NCI-H2196 treated with DMSO at 0.1 percent for 48 hours (cell line): ENCODE data around the gene HIPK4.
"Not testable (repeated sequence)": the region's sequence is repeated elsewhere in the genome, so short reads cannot be mapped to it uniquely, and the experiment has no call there.

Experiments
- DNase-seq: peaks from one replicate; lab custom pipeline; 2025; ENCODE audit not compliant: unreplicated experiment; lab: John Stamatoyannopoulos, UW

The HIPK4 gene

GRCh38 chr19:40416918-40417642, 27.1 kb upstream of the HIPK4 start:
- no peak for DNase-seq

DNA sequence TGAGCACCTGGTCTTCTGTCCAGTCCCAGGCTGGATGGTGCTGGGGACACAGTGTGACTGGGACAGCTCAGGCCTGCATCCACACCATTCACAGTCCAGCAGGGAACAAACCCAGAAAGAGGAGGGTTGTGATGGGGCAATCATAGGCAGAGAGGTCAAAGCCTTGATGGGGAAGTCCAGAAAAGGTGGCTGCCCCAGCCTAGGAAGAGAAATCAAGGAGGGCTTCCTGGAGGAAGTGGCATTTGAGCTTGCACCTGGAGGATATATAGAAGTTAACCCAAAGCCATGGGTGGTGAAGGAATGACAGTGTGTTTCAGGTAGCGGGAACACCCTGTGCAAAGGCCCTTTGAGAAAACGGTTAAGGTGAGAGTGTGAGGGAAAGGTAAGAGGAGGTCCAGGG, 25.8 kb upstream of the HIPK4 start:
- DNase-seq: no peak

GRCh38 chr19:40414542-40415535, 24.9 kb upstream of the HIPK4 start:
- DNase-seq: no peak

- DNase-seq: no peak
These were observed 23.4 kb upstream of the HIPK4 start, which contains the start of gene PRX for GRCh38 chr19:40413291-40413845. Gene PRX, minus strand, starts transcription at chr19:40413378. Its CDS starts 5,446 bp downstream, at chr19:40407932.

- no peak for DNase-seq
These were observed 22.9 kb upstream of the HIPK4 start for GRCh38 chr19:40412866-40413265.

DNA sequence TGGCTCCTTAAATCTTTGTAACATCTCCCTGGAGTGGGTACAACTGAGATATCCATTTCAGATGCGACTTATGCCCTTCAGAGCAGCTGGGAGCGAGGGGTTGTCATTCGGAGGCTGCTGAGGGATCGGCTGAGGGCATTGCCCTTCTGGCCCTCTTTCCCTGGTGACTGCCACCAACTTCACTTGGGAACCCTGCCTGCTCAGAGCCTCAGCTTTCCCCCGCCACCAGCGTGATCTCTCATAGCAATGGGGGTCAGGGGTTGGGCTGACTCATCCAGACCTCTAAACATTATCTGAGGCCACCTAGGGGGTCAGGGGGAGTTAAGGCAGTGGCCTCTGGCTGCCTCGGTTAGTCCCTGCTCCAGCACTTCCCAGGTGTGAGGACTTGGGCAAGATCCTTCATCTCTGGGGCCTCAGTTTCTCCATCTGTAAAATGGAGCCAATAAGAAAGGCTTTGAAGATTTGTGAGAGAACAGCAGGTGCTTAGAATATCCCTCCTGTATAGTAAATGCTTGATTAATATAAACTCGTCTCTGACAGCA, 22.0 kb upstream of the HIPK4 start:
- DNase-seq: no peak

- no peak for DNase-seq
These were observed 21.3 kb upstream of the HIPK4 start for GRCh38 chr19:40411125-40411842.

DNA sequence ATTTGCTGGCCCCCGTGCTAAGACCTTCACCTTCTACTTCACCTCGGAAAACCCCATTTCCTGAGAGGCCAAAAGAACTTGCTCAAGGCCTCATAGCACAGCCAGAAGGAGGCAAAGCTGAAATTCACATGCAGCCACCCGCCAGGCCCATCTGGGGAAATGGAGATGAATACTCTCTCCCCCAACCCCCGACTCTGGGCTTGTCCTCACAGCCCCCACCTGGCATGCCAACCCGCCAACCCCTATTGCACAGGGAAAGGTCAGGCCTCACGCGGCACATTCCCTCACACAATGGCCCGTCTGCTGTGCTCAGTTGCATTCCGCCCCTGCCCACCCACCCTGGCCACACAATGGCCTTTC, 20.0 kb upstream of the HIPK4 start:
- no peak for DNase-seq

DNA sequence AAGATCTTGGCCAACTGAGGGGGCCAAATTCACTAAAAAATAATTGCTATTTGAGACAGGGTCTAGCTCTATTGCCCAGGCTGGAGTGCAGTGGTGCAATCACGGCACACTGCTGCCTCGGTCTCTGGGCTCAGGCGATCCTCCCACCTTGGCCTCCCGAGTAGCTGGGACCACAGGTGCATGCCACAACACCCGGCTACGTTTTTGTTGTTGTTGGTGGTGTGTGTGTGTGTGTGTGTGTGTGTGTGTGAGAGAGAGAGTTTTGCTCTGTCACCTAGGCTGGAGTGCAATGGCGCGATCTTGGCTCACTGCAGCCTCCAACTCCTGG, 18.6 kb upstream of the HIPK4 start:
- DNase-seq: not testable (repeated sequence)

DNA sequence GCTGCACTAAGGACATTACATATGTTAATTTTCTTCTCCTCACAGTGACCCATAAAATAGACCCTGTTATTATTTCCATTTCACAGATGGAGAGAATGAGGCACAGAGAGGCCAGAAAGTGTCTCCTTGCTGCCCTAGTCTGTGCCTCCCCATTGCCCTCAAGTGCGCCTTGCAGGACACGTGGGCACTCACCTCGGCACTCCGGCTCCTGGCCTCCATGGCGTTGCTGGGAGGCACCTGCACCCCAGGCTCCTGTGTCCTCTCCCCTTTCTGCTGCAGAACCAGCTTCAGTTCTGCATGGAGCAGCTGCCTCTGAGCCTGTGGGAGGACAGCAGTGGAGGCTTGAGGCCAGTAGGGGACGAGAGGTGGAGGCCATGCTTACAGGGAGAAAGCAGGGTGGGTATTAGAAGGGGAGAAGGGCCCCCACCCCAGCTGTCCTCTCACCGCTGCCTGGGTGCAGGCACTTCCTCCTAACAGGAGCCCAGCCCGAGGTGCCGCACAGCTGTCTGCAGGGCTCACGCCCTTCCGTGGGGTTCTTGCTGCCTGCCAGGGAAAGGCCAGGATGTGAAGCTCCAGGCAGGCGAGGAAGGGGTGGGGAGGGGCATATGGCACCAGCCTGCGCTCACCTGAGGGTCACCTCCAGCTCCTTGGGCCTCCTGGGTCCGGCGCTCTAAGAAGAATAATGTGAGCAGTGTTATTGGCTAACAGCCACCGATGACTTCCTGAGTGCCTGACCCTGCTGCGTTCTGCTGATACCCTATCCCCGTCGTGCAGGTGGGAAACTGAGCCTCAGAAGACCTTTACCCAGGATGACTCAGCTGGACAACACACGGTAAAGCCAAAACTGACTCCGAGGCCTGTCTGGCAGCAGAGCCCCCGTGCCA, 18.0 kb upstream of the HIPK4 start:
- DNase-seq: no peak

GRCh38 chr19:40403262-40403984, 13.4 kb upstream of the HIPK4 start:
- DNase-seq: peak; percentile 79

GRCh38 chr19:40400559-40400958, 10.6 kb upstream of the HIPK4 start:
- DNase-seq: no peak

GRCh38 chr19:40398417-40399131, 8.6 kb upstream of the HIPK4 start:
- DNase-seq: no peak

- no peak for DNase-seq
These were observed 7.6 kb upstream of the HIPK4 start for GRCh38 chr19:40397568-40397906.

DNA sequence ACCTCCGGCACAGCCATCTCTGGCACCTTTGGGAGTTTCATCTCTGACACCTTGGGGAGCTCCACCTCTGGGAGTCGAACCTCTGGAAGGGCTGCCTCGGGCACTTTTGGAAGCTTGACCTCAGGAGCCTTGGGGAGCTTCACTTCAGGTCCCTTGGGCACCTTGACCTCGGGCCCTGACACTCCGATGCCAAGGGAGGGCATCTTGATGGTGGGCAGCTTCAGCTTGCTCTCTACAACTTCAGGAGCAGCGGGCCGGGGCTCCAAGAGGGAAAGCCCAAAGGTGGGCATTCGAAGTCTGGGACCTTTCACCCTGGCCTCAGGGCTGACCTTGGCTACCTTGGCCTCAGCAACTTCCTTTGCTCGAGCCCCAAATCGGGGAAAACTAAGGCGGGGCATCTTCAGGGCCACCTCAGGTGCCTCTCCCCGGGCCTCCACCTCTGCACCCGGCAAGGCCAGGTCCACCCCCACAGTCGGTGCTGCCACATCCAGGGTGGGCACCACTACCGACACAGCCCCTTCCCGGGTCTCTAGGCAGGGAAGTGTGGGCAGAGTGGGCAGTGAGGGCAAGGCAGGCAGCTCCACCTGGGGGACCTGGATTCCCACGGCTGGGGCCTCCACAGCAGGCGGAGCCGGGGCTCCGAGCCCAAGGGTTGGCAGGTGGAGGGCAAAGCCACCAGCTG, 7.0 kb upstream of the HIPK4 start:
- DNase-seq: no peak

DNA sequence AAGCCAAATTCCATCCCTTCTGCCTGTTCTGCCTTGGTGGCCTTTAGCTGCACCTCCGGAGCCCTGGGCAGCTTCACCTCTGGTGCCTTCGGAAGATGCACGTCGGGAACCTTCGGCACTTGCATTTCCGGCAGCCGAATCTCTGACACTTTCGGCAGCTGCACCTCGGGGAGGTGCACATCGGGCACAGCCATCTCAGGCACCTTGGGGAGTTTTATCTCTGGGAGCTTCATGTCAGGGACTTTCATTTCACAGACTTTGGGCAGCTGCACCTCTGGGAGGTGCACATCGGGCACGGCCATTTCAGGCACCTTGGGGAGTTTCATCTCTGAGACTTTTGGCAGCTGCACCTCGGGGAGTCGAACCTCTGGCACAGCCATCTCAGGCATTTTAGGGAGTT, 6.0 kb upstream of the HIPK4 start:
- DNase-seq: no peak

DNA sequence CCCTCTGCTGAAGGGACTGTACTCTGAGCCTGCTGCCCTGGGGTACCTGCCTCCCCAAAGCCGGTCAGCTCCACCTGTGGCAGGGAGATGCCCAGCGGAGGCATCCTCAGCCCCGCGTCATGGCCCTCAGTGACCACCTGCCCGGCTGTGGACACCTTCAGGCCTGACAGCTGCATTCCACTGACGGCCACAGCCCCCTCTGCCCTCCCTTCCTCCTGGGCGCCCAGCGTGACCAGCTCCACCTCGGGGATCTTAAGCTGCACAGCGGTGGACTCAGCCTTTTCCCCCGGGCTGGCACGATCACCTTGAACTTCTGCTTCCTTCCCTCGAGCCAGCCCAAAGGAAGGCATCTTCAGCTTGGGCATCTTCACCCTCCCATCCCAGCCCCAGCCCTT, 4.8 kb upstream of the HIPK4 start:
- no peak for DNase-seq
